SW 1271 (cell line): ENCODE results near the gene LAGE3.

Experiments
- DNase-seq, 2 experiments: peaks; one replicate each; lab custom pipeline; 2025; lab: John Stamatoyannopoulos, UW

Gene LAGE3

GRCh38 chrX:154458116-154458953, 20.7 kb downstream of the LAGE3 start, which contains the start of gene PLXNA3:
PLXNA3 (plus strand) TSS chrX:154458281; CDS start chrX:154460184, 1,903 bp downstream.
- DNase-seq: peak in 1 of 2 experiments; percentile 4

GRCh38 chrX:154457491-154458115, 21.5 kb downstream of the LAGE3 start:
- peak in 1 of 2 experiments; percentile 14 for DNase-seq

GRCh38 chrX:154452823-154453222, 26.3 kb downstream of the LAGE3 start:
- DNase-seq: no peak

GRCh38 chrX:154450312-154450711, 28.8 kb downstream of the LAGE3 start:
- DNase-seq: no peak

GRCh38 chrX:154449618-154450017, 29.5 kb downstream of the LAGE3 start:
- no peak for DNase-seq

- DNase-seq: no peak
Observed at GRCh38 chrX:154448484-154448883, 30.6 kb downstream of the LAGE3 start.

GRCh38 chrX:154446430-154446829, 32.7 kb downstream of the LAGE3 start:
- DNase-seq: no peak

GRCh38 chrX:154445776-154446175, 33.3 kb downstream of the LAGE3 start:
- DNase-seq: no peak

- no peak for DNase-seq
Observed at GRCh38 chrX:154444755-154445246, 34.3 kb downstream of the LAGE3 start.

- DNase-seq: peak in 1 of 2 experiments; percentile 54
Observed at GRCh38 chrX:154443992-154444754, 34.9 kb downstream of the LAGE3 start, which contains the start of gene FAM50A. FAM50A (plus strand) TSS chrX:154444141; CDS start chrX:154444236, 95 bp downstream.

- DNase-seq: peak in 1 of 2 experiments; percentile 30
Observed at GRCh38 chrX:154443479-154443910, 35.6 kb downstream of the LAGE3 start.

GRCh38 chrX:154441984-154442707, 36.9 kb downstream of the LAGE3 start:
- no peak for DNase-seq

GRCh38 chrX:154441564-154441963, 37.5 kb downstream of the LAGE3 start:
- DNase-seq: no peak

GRCh38 chrX:154440623-154441357, 38.3 kb downstream of the LAGE3 start:
- no peak for DNase-seq

- no peak for DNase-seq
Observed at GRCh38 chrX:154439841-154440240, 39.2 kb downstream of the LAGE3 start.

GRCh38 chrX:154437971-154438893, 40.8 kb downstream of the LAGE3 start:
- no peak for DNase-seq

GRCh38 chrX:154436983-154437752, 41.9 kb downstream of the LAGE3 start, which contains the start of gene GDI1:
GDI1 (plus strand) TSS chrX:154437154; CDS start chrX:154437255, 101 bp downstream.
- peak in 1 of 2 experiments; percentile 16 for DNase-seq

- no peak for DNase-seq
Observed at GRCh38 chrX:154436374-154436982, 42.6 kb downstream of the LAGE3 start.
